ENCODE results near the gene IPO4. TPM values are rescaled to one million over a fixed set of nuclear protein-coding genes. Genes with fewer than 3 reads are reported as not detected.

Gene IPO4
- total and polyA plus RNA-seq, 4 donors, result 13.6 to 32.9 (median 23.0) TPM

GRCh38 chr14:24132976-24133375 lies 55.6 kb downstream of the IPO4 start:
- no peak for DNase-seq (ENCODE audit: low spot score)
- Histone ChIP-seq H3K27me3 (ENCODE audit: control insufficient read depth in 4 of 4, insufficient read depth in 4 of 4, low read length in 3 of 4) (no peaks in the 10 kb centered on the region), H3K4me3 (ENCODE audit: low read depth in 1 of 3, low read length in 3 of 3) (no peak overlapping the region), H3K27ac (ENCODE audit: low read depth in 1 of 2, low read length in 2 of 2) (no peak overlapping the region), H3K9ac (ENCODE audit: low read depth in 1 of 2, low read length in 2 of 2) (no peak overlapping the region), H3K36me3 (ENCODE audit: control insufficient read depth in 4 of 4, insufficient read depth in 3 of 4, low read depth in 1 of 4, low read length in 3 of 4) (peaks cover 0 to 5% (median 4%) of the 10 kb centered on the region in 4 donors), H3K4me1 (ENCODE audit: control insufficient read depth in 4 of 4, insufficient read depth in 4 of 4, low read length in 3 of 4) (peaks cover 10 to 55% (median 43%) of the 10 kb centered on the region in 4 donors), H3K9me3 (ENCODE audit: control insufficient read depth in 4 of 4, low read length in 3 of 4) (no peaks in the 10 kb centered on the region)
- TF ChIP-seq ZBTB33 (IDR thresholded peaks at IDR 0.05) (no peak), REST (IDR thresholded peaks at IDR 0.05) (no peak), MAX (IDR thresholded peaks at IDR 0.05) (no peak), HNF4A (conservative IDR thresholded peaks at IDR 0.05) (no peak), RAD21 (IDR thresholded peaks at IDR 0.05) (no peak), YY1 (IDR thresholded peaks at IDR 0.05) (no peak), FOXA2 (IDR thresholded peaks at IDR 0.05) (no peak), EGR1 (IDR thresholded peaks at IDR 0.05; ENCODE audit: low read depth in 2 of 2) (no peak), JUND (IDR thresholded peaks at IDR 0.05) (no peak), NR2F2 (IDR thresholded peaks at IDR 0.05) (no peak), SP1 (IDR thresholded peaks at IDR 0.05) (no peak), GABPA (IDR thresholded peaks at IDR 0.05 in 1 of 2, conservative IDR thresholded peaks at IDR 0.05 in 1 of 2) (no peak), TAF1 (conservative IDR thresholded peaks at IDR 0.05) (no peak), CTCF (IDR thresholded peaks at IDR 0.05; ENCODE audit: low read depth, low read length, missing input control) (no peak), HNF4G (IDR thresholded peaks at IDR 0.05) (no peak), RXRA (IDR thresholded peaks at IDR 0.05) (no peak)
- WGBS, result 97% methylated on average over 2 of the region's 2 CpGs

All from liver (tissue), 9 donors.